Pancreas (tissue), 10 donors: ENCODE measurements around the gene OLFM4. TPM values are rescaled to one million over a fixed set of nuclear protein-coding genes. Genes with fewer than 3 reads are reported as not detected.

Source experiments
- ATAC-seq, 4 donors: fragments of 200-7000 bp; cut with Tn5 transposase; one replicate each; pipeline versions ENCODE4 v1.8.0 to v1.9.1; 2020; ENCODE audit warnings: mild to moderate bottlenecking in 4 of 4, moderate library complexity in 4 of 4
- DNase-seq, 6 donors: peaks; one replicate each; pipeline ENCODE4 v3.0.0-alpha.2; 2020
- FAIRE-seq: peaks from 2 replicates; lab custom pipeline; 2012; peaks lifted over from hg19 to GRCh38; lab: Jason Lieb, UNC
- H3K27ac ChIP-seq, 4 donors: fragments of 200-600 bp; sonication (generic); 1 replicate in 3 of 4; 2 replicates in 1 of 4; pipeline versions ENCODE4 v1.5.0 to v1.8.0; 2020
- H3K27me3 ChIP-seq, 4 donors: fragments of 200-600 bp; one replicate each; pipeline ENCODE4 v1.8.0; 2021
- H3K36me3 ChIP-seq, 3 donors: fragments of 200-600 bp; sonication (generic) in 1 of 3; one replicate each; pipeline versions ENCODE4 v1.5.0 to v1.8.0; 2020 to 2021
- H3K4me1 ChIP-seq, 3 donors: fragments of 200-600 bp; one replicate each; pipeline ENCODE4 v1.8.0; 2021
- H3K4me3 ChIP-seq, 4 donors: fragments of 200-600 bp; sonication (generic) in 2 of 4; one replicate each; pipeline versions ENCODE4 v1.5.0 to v1.8.0; 2020 to 2021
- H3K9me3 ChIP-seq, 4 donors: fragments of 200-600 bp; one replicate each; pipeline ENCODE4 v1.8.0; 2021
- WGBS, 2 donors: extraction: QIAGEN DNeasy Blood & Tissue Kit; methylation state at CpG; one replicate each; pipeline ENCODE4 v1.1.7; 2013; 5-methylcytosine and 5-hydroxymethylcytosine counted together
- intact Hi-C, 3 donors: fragments of 100-400 bp; cut with DNase I; formaldehyde crosslinking; loops; one replicate each; pipeline versions ENCODE4 v1.11.1 to v1.14.2; 2022
- polyA plus RNA-seq, 2 donors: library from polyadenylated mRNA; stranded (reverse); fragments of 200-250 nt; gene quantifications; one replicate each; pipeline ENCODE4 v1.2.3, GENCODE V29; 2013
- total RNA-seq, 6 donors: library from RNA; stranded (reverse); fragmentation: NEBNext Ultra II Directional in 4 of 6; extraction: Animal tissue kit (Norgen Biotek cat#: 25700) in 4 of 6; gene quantifications; one replicate each; pipeline versions ENCODE4 v1.2.1 to v1.2.4, GENCODE V29; 2021 to 2023
- TF ChIP-seq, protein P1 (sequence below), 4 donors: fragments of 200-600 bp; sonication (generic) in 3 of 4; IDR thresholded peaks; one replicate each; pipeline versions ENCODE4 v1.5.0 to v1.8.0; 2021; ENCODE audit warnings: antibody characterized with exemption in 4 of 4
- donor health status: healthy with polysubstance abuse.
- donor health status: DM: no; HTN: no; CAD: no; lungs with moderate emphysema.
- donor health status: DM: no; HTN: no; CAD: no.
- donor health status: control.
- donor health status: control.
- donor health status: Bipolar disorder and iron deficiency.
- donor health status: DM: yes; HTN: yes; CAD: no.
- donor health status: DM: no; HTN: no; CAD: no.
- donor health status: DM: no; HTN: no; CAD: no.
- donor health status: DM: yes; HTN: yes; CAD: no.

Gene OLFM4
- total and polyA plus RNA-seq, 8 donors, result 8.0 to 4,667 (median 107) TPM

DNA sequence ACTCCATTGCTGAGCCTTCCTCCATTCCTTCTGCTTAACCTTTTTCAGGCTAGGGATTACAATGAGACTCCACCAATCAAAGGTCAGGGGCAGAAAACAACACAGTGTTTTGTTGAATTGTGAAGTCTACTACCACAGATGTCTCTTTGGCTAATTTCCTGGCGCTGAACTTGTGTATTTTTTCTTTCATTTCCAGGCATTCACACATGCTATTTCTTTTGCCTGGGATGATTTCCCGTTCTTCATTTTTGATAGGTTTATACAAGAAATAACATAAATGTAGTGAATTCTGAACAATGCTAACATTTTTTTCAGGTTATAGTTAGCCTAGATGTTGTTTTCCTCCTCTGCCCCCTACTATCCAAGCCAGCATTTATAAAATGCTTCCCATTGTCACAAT is 64.3 kb downstream of the OLFM4 start:
- Histone ChIP-seq H3K27ac (no peak overlapping the region), H3K4me3 (no peak overlapping the region), H3K27me3 (no peaks in the 10 kb centered on the region), H3K4me1 (peaks cover 0 to 5% (median 0%) of the 10 kb centered on the region in 3 donors), H3K9me3 (no peaks in the 10 kb centered on the region), H3K36me3 (no peaks in the 10 kb centered on the region)
- FAIRE-seq (no peak), ATAC-seq (no peak), DNase-seq (no peak)
- intact Hi-C loops, result no loop called here
- 42 to 63% methylated on average over 2 of the region's 2 CpGs for WGBS, 2 donors
- TF ChIP-seq, protein P1, sequence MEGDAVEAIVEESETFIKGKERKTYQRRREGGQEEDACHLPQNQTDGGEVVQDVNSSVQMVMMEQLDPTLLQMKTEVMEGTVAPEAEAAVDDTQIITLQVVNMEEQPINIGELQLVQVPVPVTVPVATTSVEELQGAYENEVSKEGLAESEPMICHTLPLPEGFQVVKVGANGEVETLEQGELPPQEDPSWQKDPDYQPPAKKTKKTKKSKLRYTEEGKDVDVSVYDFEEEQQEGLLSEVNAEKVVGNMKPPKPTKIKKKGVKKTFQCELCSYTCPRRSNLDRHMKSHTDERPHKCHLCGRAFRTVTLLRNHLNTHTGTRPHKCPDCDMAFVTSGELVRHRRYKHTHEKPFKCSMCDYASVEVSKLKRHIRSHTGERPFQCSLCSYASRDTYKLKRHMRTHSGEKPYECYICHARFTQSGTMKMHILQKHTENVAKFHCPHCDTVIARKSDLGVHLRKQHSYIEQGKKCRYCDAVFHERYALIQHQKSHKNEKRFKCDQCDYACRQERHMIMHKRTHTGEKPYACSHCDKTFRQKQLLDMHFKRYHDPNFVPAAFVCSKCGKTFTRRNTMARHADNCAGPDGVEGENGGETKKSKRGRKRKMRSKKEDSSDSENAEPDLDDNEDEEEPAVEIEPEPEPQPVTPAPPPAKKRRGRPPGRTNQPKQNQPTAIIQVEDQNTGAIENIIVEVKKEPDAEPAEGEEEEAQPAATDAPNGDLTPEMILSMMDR (IDR thresholded peaks at IDR 0.05), result no peak

- intact Hi-C loops, result no loop called here
- DNase-seq (no peak), ATAC-seq (peak in 3 of 4 donors; percentile 44 to 79 (median 70)), FAIRE-seq (no peak)
- H3K27ac ChIP-seq, result no peak overlapping the region
- TF ChIP-seq, protein P1 (IDR thresholded peaks at IDR 0.05), result no peak
- no peaks in the 10 kb centered on the region for H3K36me3 ChIP-seq
- H3K4me1 ChIP-seq, result peaks cover 6 to 27% (median 7%) of the 10 kb centered on the region in 3 donors
- H3K4me3 ChIP-seq, result no peak overlapping the region
- no peaks in the 10 kb centered on the region for H3K27me3 ChIP-seq
- H3K9me3 ChIP-seq, result no peaks in the 10 kb centered on the region
Observed at GRCh38 chr13:53098455-53098854, 69.8 kb downstream of the OLFM4 start.

GRCh38 chr13:53100394-53101063 is 71.9 kb downstream of the OLFM4 start:
- 80 to 85% methylated on average over 1 of the region's 1 CpG for WGBS, 2 donors
- intact Hi-C loops, result no loop called here

More at GRCh38 chr13:53100394-53101063, 71.9 kb downstream of the OLFM4 start:
- no peak overlapping the region for H3K4me3 ChIP-seq
- peaks cover 6 to 27% (median 7%) of the 10 kb centered on the region in 3 donors for H3K4me1 ChIP-seq
- H3K36me3 ChIP-seq, result no peaks in the 10 kb centered on the region
- peak in 3 of 4 donors; percentile 38 to 77 (median 66) for ATAC-seq
- no peaks in the 10 kb centered on the region for H3K9me3 ChIP-seq
- no peak for FAIRE-seq
- TF ChIP-seq, protein P1 (IDR thresholded peaks at IDR 0.05), result no peak
- no peaks in the 10 kb centered on the region for H3K27me3 ChIP-seq
- H3K27ac ChIP-seq, result peak overlapping the region in 2 of 4 donors; percentile 17 to 42
- peak in 1 of 6 donors; percentile 16 for DNase-seq

Other genes starting within 250 kb of the OLFM4 start
- under 1 TPM in 3 of 6 donors, not detected in 3; 0.04 to 0.44 (median 0.06) TPM for gene PCDH8, start 180.2 kb upstream of the OLFM4 start, total RNA-seq
- under 1 TPM in 1 of 2 donors, not detected in 1; 0.85 TPM for gene PCDH8, start 180.2 kb upstream of the OLFM4 start, polyA plus RNA-seq